GM21717 (cell line): ENCODE results near the gene ELP5.

Source experiments
- ATAC-seq: cut with Tn5 transposase; IDR thresholded peaks from one replicate; pipeline ENCODE4 v1.9.1; 2021; ENCODE audit warnings: mild to moderate bottlenecking, moderate library complexity; ENCODE audit not compliant: unreplicated experiment

ELP5 gene

DNA sequence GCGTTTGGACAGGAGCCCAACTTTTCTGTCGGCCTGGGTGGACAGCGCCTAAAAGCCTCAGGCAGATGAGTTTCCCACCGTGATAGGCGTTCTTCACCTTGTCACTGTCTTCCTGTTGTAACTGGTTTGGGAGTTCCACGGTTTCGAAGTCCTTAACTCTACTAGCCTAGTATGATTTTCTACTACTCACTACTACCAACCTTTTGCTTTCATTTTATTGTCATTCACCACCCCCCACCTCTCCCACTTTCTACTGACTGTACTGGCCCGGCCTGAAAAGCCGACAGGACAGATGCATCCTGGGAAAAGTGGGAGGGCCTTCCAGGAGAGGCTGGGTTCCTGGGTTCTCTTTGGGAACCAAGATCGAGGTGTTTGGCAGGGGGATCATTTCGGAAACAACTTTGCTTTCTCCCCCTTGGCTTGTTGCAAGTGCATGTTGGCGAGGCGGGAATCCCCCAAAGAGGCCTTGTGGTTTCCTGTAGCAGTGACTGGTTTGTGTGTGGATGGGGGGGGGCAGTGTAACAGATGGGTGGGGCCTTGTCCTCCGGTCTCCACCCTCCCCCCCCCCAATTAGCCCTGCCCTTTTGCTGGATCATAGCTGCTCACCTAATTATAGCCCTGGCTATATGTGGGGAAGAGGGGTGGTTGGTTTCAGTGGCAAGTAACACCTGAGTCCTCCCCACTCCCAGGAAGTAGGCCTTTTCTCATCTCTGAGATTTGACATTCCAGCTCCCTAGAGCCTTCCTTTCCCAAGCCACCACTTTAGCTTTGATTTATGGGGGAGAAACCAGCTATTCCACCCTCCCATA is 56.8 kb downstream of the ELP5 start:
- ATAC-seq = no peak
